Stimulated activated CD4-positive, alpha-beta T cell treated with anti-CD3 and anti-CD28 coated beads, Interleukin-4, amount 100 ng/mL, for 1 hour (primary cell): ENCODE data around the gene KDM4C.
"Not testable (repeated sequence)": the region's sequence is repeated elsewhere in the genome, so short reads cannot be mapped to it uniquely, and the experiment has no call there.

Experiments
- DNase-seq: peaks from one replicate; pipeline ENCODE4 v3.0.0-alpha.2; 2020

KDM4C gene

GRCh38 chr9:7183139-7183538, 425.4 kb downstream of the KDM4C start:
- DNase-seq = not testable (repeated sequence)

- no peak for DNase-seq
Measured at GRCh38 chr9:7185612-7186011, 427.8 kb downstream of the KDM4C start.

GRCh38 chr9:7186175-7186574, 428.4 kb downstream of the KDM4C start:
- no peak for DNase-seq

GRCh38 chr9:7192266-7192665, 434.5 kb downstream of the KDM4C start:
- no peak for DNase-seq

GRCh38 chr9:7195526-7195925, 437.8 kb downstream of the KDM4C start:
- no peak for DNase-seq

DNA sequence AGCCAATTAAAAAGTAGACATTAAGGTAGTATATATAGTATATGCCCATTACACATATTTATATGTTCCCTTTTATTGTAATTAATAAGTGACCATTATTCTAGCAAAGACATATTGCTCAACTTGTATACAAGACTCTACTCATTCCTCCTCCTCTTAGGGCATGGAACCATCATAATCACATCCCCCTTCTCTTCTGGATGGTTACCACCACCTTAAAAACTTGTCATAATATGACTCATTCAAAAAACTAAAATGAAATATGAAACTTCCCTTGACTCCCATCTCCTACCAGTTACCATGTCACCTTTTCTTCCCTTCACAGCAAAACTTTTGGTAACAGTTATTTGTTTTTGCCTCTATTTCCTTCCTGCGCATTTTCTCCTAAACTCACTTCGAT, 438.7 kb downstream of the KDM4C start:
- no peak for DNase-seq

GRCh38 chr9:7201196-7201595, 443.4 kb downstream of the KDM4C start:
- DNase-seq = no peak

DNA sequence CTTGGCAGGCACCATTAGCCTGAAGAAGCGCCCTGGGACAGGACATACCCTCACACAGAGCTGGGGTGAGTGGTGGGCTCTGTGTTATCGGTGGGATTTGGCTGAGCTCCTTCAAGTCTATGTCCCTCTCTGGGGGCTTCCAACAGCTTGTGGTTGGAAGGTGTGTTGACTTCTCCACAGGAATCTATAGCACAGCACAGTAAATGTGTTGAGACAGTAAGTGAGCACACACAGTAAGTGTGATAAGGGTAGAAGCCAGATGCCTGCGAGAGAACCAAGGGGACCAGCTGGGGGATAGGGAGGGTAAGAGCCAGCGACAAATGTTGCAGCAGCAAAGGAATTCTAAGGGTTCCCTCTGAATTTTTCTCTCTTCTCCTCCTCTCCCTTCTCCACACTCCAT, 448.0 kb downstream of the KDM4C start:
- no peak for DNase-seq

GRCh38 chr9:7206221-7206758, 448.5 kb downstream of the KDM4C start:
- DNase-seq = no peak

DNA sequence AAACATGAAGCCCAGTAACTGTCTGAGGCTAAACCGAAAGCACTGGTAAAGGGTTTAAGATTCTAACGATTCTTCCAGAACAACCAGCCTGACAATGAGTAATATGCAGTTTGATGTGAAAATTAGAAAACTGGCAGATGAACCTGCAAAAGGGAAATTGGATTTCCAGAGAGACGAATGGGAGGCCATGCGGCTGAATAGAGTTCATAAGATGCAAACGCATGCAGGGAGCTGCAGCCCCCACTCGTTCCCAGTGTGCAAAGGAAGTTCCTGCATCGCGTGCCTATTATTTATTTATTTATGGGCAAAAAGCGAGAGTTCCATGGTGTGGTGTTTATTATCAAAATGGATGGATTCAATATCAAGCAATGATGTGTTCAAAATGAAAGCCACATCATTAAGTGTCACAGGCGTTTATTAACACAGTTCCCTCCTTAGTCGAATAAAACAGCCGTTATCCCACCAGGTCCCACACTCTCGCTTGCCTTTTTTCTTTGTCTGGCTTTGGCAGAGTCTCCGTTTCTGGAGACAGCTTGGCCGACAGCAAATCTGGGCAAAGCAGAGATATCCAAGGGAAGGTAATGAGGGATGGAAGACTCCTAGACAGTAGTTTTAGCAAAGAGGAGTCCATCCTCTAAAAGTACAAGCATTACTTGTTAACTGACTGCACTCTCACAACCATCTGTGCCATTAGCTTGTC, 451.4 kb downstream of the KDM4C start:
- no peak for DNase-seq

DNA sequence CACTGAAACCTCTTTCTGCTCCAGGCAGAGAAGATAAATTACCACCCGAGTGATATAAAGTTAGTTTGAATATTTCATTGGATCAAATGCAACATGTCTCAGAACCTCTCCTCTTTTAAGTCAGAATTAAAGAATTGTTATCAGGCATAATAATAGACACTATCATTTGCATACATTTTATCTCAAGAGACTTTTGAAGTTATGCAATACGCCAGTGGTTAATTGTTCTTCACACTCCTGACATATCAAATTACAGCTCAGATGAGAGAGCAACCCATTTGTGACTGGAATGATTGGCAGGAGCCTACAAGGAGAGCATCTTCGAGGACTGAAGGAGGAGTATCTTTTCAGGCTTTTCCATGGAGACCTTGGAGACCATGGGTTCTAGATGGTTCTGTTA, 452.2 kb downstream of the KDM4C start:
- DNase-seq = no peak

DNA sequence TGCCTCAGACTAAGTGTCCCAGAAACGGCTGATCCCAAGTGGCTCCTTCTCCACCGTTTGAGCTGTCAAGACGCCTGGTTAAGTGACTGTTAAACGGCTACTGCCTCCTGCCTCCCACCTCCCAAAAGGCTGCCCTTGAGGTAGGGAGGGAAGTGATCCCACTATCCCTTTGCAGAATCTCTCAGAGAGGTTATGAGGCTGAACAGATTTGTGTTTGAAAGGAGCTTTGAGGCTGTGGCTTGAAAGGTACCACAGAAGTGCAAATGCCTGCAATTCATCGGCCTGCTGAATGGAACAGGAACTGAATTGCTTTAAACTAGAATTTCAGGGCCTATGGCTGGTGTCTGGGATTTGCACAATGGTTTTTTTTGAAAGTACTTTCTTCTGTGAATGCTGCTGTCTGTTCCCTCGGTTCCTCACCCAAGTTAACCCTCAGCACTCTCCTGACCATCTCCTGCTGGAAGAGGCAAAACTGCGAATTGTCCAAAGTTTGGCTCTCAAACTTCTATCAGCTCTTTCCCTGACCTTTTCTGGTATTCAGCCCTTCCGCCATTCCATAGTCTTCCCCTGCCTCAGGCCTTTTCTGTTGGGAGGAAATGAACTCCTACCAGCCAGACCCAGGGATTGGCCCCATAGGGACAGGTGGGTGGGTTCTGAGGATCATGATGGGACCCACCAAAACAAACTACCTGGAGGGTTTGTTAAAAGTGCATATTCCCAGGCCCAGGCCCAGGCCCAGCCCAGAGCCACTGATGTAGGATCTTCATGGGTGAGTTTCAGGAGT, 453.3 kb downstream of the KDM4C start:
- no peak for DNase-seq

GRCh38 chr9:7211657-7212056, 453.9 kb downstream of the KDM4C start:
- no peak for DNase-seq

GRCh38 chr9:7212101-7212500, 454.3 kb downstream of the KDM4C start:
- DNase-seq = no peak

DNA sequence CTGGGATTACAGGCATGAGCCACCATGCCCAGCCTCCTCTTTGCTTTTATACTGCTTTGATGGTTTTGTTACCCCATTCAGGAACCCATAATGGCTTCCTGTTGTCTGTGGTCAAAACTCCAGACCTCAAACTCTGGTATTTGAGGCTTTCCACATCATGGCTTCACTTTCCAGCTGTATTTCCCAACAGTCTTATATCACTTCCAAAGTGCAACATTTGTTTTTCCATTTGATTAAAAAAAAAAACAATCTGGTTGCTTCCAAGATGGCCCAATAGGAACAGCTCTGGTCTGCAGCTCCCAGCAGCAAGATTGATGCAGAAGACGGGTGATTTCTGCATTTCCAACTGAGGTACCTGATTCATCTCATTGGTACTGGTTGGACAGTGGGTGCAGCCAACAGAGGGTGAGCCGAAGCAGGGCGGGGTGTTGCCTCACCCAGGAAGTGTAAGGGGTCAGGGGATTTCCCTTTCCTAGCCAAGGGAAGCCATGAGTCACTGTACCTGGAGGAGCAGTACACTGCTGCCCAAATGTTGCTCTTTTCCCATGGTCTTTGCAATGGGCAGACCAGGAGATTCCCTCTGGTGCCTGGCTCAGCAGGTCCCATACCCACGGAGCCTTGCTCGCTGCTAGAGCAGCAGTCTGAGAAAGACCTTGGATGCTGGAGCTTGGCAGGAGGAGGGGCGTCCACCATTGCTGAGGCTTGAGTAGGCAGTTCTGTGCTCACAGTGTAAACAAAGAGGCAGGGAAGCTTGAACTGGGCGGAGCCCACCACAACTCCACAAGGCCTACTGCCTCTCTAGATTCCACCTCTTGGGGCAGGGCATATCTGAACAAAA, 458.4 kb downstream of the KDM4C start:
- peak; percentile 2 for DNase-seq

DNA sequence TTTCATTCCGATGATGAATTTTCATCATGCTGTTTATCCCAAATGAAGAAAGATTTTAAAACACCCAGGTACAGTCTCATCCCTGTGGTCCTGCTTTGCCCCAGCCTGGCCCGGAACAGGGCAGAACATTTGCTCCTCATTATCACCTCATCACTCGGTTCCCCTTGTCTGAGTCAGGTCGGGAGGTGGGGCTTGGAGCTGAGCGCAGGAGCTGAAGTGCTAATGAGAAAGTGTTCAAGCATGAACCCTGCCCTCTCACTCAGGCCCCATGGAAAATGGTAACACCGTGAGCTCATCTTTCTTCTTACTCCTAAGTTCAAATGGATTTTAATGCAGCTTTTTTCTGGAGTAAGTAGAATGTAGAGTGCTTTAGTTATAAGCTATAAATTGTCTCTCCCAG, 466.2 kb downstream of the KDM4C start:
- no peak for DNase-seq
